Daoy (cell line): ENCODE data around the gene CFAP97D2. TPM values are rescaled to one million over a fixed set of nuclear protein-coding genes. Genes with fewer than 3 reads are reported as not detected.
"Not testable (repeated sequence)": the region's sequence is repeated elsewhere in the genome, so short reads cannot be mapped to it uniquely, and the experiment has no call there.

Experiments
- DNase-seq: peaks from one replicate; pipeline ENCODE4 v3.0.0-alpha.2; 2015; ENCODE audit warnings: low read depth
- total RNA-seq: library from RNA; depleted of rRNA; stranded (reverse); fragments of >200 nt; shearing (Covaris generic); gene quantifications from 2 replicates; pipeline ENCODE4 v1.2.3, GENCODE V29; 2014

The CFAP97D2 gene
- total RNA-seq, 1 experiment from 2014 or later: not detected

GRCh38 chr13:114235697-114236096 lies 56.6 kb downstream of the CFAP97D2 start:
- DNase-seq: no peak

GRCh38 chr13:114236227-114236626 lies 57.2 kb downstream of the CFAP97D2 start:
- no peak for DNase-seq

GRCh38 chr13:114237415-114238112 lies 58.5 kb downstream of the CFAP97D2 start:
- no peak for DNase-seq

- no peak for DNase-seq
Measured at GRCh38 chr13:114241918-114242317, 62.9 kb downstream of the CFAP97D2 start.

GRCh38 chr13:114243971-114244370 lies 64.9 kb downstream of the CFAP97D2 start:
- no peak for DNase-seq

GRCh38 chr13:114244637-114245036 lies 65.6 kb downstream of the CFAP97D2 start:
- no peak for DNase-seq

GRCh38 chr13:114248011-114248410 lies 69.0 kb downstream of the CFAP97D2 start:
- DNase-seq: no peak

- no peak for DNase-seq
Measured at GRCh38 chr13:114249077-114249476, 70.0 kb downstream of the CFAP97D2 start.

- not testable (repeated sequence) for DNase-seq
Measured at GRCh38 chr13:114251639-114252440, 72.8 kb downstream of the CFAP97D2 start.

GRCh38 chr13:114256547-114256946 lies 77.5 kb downstream of the CFAP97D2 start:
- no peak for DNase-seq

- DNase-seq: no peak
Measured at GRCh38 chr13:114257014-114257413, 78.0 kb downstream of the CFAP97D2 start.

- no peak for DNase-seq
Measured at GRCh38 chr13:114258589-114258988, 79.5 kb downstream of the CFAP97D2 start.

GRCh38 chr13:114259374-114259773 lies 80.3 kb downstream of the CFAP97D2 start:
- DNase-seq: no peak

- no peak for DNase-seq
Measured at GRCh38 chr13:114259974-114260373, 80.9 kb downstream of the CFAP97D2 start.

- DNase-seq: no peak
Measured at GRCh38 chr13:114260814-114261213, 81.8 kb downstream of the CFAP97D2 start.

GRCh38 chr13:114261328-114261965 lies 82.4 kb downstream of the CFAP97D2 start:
- DNase-seq: no peak

- DNase-seq: no peak
Measured at GRCh38 chr13:114263578-114263977, 84.5 kb downstream of the CFAP97D2 start.

- DNase-seq: not testable (repeated sequence)
Measured at GRCh38 chr13:114264313-114264712, 85.3 kb downstream of the CFAP97D2 start.

GRCh38 chr13:114264886-114265611 lies 86.0 kb downstream of the CFAP97D2 start:
- DNase-seq: no peak

- DNase-seq: no peak
Measured at GRCh38 chr13:114266241-114266640, 87.2 kb downstream of the CFAP97D2 start.

- no peak for DNase-seq
Measured at GRCh38 chr13:114268344-114269280, 89.6 kb downstream of the CFAP97D2 start.
